Endothelial cell (in vitro differentiated cells): ENCODE data around the gene DDX3X. TPM values are rescaled to one million over a fixed set of nuclear protein-coding genes. Genes with fewer than 3 reads are reported as not detected.

Experiments
- DNase-seq: peaks from one replicate; pipeline ENCODE4 v3.0.0; 2021; ENCODE audit warnings: low spot score
- H3K27ac Mint-ChIP-seq: one replicate; pipeline ENCODE4 v1.8.0; 2021; ENCODE audit warnings: mixed read lengths, inconsistent platforms; ENCODE audit not compliant: unreplicated experiment
- H3K27me3 Mint-ChIP-seq: one replicate; pipeline ENCODE4 v1.8.0; 2021; ENCODE audit warnings: mild to moderate bottlenecking, moderate library complexity, mixed read lengths, inconsistent platforms; ENCODE audit not compliant: unreplicated experiment
- H3K36me3 Mint-ChIP-seq: one replicate; pipeline ENCODE4 v1.8.0; 2021; ENCODE audit warnings: mild to moderate bottlenecking, low read depth, mixed read lengths, inconsistent platforms; ENCODE audit not compliant: unreplicated experiment
- H3K4me1 Mint-ChIP-seq: one replicate; pipeline ENCODE4 v1.8.0; 2021; ENCODE audit warnings: mild to moderate bottlenecking, mixed read lengths, inconsistent platforms; ENCODE audit not compliant: unreplicated experiment
- H3K4me3 Mint-ChIP-seq: one replicate; pipeline ENCODE4 v1.8.0; 2021; ENCODE audit warnings: mild to moderate bottlenecking, mixed read lengths, inconsistent platforms; ENCODE audit not compliant: unreplicated experiment
- H3K9me3 Mint-ChIP-seq: one replicate; pipeline ENCODE4 v1.8.0; 2021; ENCODE audit warnings: mixed read lengths, inconsistent platforms; ENCODE audit not compliant: unreplicated experiment
- total RNA-seq: library from RNA; stranded (reverse); fragmentation: NEBNext Ultra II Directional; extraction: Animal tissue kit (Norgen Biotek cat#: 25700); gene quantifications from one replicate; pipeline ENCODE4 v1.2.1, GENCODE V29; 2021; ENCODE audit not compliant: unreplicated experiment
- TF ChIP-seq, protein P1 (sequence below): fragments of 200-600 bp; sonication (generic); IDR thresholded peaks from one replicate; pipeline ENCODE4 v1.5.0; 2021; ENCODE audit warnings: antibody characterized with exemption; ENCODE audit not compliant: unreplicated experiment

Gene DDX3X
- total RNA-seq, 1 donor from 2014 or later: 265 TPM

DNA sequence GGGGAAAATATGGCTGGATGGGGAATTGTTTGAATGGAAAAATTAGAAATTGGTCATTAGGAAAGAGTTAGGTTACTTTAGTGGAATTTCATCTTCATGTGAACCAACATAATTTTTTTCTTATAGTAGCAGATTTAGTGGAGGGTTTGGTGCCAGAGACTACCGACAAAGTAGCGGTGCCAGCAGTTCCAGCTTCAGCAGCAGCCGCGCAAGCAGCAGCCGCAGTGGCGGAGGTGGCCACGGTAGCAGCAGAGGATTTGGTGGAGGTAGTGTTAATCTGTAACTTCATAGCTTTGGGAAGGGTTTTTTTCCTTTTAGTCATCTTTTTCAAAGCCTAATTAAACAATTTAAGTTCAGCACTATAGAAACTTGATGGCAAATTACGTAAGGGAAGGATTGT, 13.2 kb downstream of the DDX3X start:
- peaks cover 5% of the 10 kb centered on the region for H3K4me1 Mint-ChIP-seq
- peaks cover 3% of the 10 kb centered on the region for H3K27me3 Mint-ChIP-seq
- H3K36me3 Mint-ChIP-seq: peaks cover 22% of the 10 kb centered on the region
- peak overlapping the region; percentile 21 for H3K27ac Mint-ChIP-seq
- DNase-seq: no peak
- TF ChIP-seq, protein P1, sequence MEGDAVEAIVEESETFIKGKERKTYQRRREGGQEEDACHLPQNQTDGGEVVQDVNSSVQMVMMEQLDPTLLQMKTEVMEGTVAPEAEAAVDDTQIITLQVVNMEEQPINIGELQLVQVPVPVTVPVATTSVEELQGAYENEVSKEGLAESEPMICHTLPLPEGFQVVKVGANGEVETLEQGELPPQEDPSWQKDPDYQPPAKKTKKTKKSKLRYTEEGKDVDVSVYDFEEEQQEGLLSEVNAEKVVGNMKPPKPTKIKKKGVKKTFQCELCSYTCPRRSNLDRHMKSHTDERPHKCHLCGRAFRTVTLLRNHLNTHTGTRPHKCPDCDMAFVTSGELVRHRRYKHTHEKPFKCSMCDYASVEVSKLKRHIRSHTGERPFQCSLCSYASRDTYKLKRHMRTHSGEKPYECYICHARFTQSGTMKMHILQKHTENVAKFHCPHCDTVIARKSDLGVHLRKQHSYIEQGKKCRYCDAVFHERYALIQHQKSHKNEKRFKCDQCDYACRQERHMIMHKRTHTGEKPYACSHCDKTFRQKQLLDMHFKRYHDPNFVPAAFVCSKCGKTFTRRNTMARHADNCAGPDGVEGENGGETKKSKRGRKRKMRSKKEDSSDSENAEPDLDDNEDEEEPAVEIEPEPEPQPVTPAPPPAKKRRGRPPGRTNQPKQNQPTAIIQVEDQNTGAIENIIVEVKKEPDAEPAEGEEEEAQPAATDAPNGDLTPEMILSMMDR: no peak
- no peaks in the 10 kb centered on the region for H3K9me3 Mint-ChIP-seq
- H3K4me3 Mint-ChIP-seq: peak overlapping the region; percentile 68

DNA sequence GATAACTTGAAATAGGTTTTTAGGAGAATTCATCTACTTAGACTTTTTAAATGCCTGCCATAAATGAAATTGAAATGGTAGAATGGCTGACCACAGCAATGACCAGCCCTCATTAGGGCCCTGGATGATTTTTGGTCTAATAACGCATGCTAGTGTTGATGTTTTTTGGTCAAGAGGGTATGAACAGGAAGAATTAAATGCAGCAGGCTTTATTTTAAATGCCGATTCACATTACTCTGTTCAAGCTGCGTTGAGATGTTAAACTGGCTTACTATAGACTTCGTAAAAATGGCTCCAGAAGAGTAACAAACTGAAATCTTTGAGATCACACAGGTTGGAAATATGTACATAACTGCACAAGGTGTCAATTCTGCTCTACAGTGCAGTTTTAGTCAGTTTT, 14.6 kb downstream of the DDX3X start:
- Mint-ChIP-seq H3K9me3 (no peaks in the 10 kb centered on the region), H3K4me3 (no peak overlapping the region), H3K4me1 (peaks cover 5% of the 10 kb centered on the region), H3K36me3 (peaks cover 17% of the 10 kb centered on the region), H3K27ac (no peak overlapping the region), H3K27me3 (peaks cover 3% of the 10 kb centered on the region)
- no peak for DNase-seq
- TF ChIP-seq, protein P1: no peak

DNA sequence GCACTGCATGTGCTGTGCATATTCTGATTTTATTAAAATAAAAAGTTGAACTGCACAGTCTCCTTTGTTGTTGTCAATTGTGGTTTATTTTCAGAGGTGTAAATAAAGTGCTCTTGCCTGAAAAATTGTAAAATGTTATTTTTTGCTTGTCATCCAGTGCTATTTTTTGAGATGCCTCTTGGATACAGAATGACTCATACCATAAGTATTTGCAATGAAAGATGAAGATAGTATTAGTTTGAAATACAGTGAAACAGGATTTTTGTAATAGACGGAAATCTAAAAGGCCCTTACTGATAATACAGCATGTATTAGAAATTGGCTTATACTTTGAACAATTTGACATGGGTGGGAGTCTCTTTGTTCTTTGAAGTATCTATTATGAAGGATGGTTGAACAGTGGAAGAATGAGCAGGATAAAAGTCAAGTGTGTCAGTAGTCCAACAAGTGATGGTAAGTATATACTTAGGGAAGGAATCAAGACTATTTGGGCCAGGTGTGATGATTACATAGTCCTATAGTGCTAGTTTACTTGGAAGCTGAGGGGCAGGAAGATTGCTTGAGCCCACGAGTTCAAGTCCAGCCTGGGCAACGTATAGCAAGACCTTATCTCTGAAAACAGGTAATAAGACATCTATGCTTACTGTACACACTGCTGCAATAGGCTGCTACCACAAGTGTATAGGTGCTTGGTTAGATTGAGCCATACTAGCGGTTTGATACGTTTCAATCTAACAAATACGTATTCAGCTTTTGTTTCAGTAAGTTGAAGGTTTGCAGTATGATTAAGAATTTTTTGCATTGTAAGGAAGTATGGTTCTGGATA, 16.4 kb downstream of the DDX3X start:
- H3K36me3 Mint-ChIP-seq: peaks cover 13% of the 10 kb centered on the region
- H3K27me3 Mint-ChIP-seq: peaks cover 3% of the 10 kb centered on the region
- no peak overlapping the region for H3K27ac Mint-ChIP-seq

DNA sequence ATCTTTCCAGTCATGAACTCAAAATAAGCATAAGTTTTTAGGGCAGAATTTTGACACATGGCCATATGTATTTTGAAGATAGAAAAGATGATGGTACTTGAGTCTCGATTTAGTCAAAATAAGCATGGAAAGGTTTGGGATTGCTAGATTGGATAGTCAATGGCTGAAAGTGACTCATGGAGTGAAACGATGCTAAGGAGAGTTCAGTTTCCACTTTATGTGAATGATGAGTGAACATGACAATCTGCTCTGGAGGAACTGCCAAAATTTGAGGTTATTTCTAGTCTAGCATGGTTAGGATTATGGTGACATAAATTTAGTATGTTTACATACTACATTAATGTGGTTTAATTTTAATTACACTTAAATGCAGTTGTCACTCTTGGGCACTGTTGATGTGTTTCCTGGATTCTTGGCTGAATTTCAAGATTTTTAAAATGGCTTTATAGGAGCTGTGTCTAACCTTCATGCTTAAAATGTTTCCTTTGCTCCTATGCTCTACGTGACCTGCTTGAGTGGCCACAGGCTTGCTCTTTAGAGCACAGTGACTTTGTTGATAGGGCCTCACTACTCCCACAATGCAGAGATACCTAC, 17.1 kb downstream of the DDX3X start:
- no peak overlapping the region for H3K4me3 Mint-ChIP-seq
- H3K27me3 Mint-ChIP-seq: peaks cover 3% of the 10 kb centered on the region
- peaks cover 12% of the 10 kb centered on the region for H3K36me3 Mint-ChIP-seq
- H3K27ac Mint-ChIP-seq: no peak overlapping the region
- H3K4me1 Mint-ChIP-seq: peaks cover 5% of the 10 kb centered on the region
- DNase-seq: no peak
- H3K9me3 Mint-ChIP-seq: no peaks in the 10 kb centered on the region
- TF ChIP-seq, protein P1: no peak

More for the DNA sequence above, 16.4 kb downstream of the DDX3X start:
- Mint-ChIP-seq H3K4me3 (no peak overlapping the region), H3K4me1 (peaks cover 5% of the 10 kb centered on the region), H3K9me3 (no peaks in the 10 kb centered on the region)
- no peak for DNase-seq
- TF ChIP-seq, protein P1: no peak

DNA sequence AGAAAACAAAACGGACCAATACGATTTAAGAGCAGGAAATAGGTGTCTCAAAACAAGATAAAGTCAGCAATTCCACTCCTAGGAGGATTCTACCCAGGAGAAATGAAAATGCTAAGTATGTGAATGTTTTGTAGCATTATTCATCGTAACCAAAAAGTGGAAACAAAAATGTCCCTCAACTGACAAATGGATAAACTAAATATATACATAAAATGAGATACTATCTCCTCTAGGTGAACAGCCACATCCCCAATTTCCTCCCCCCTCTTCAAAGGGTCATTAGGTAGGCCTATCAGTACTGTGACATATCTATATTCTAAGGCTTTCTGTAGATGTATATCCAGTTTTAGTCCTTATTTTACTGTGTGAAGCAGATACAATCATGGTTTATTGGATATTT, 18.0 kb downstream of the DDX3X start:
- DNase-seq: no peak
- Mint-ChIP-seq H3K4me3 (no peak overlapping the region), H3K27me3 (peaks cover 3% of the 10 kb centered on the region), H3K9me3 (no peaks in the 10 kb centered on the region), H3K27ac (no peak overlapping the region), H3K36me3 (peaks cover 3% of the 10 kb centered on the region), H3K4me1 (peaks cover 5% of the 10 kb centered on the region)
- TF ChIP-seq, protein P1: no peak
